ENCODE measurements around the gene MLXIPL. TPM values are rescaled to one million over a fixed set of nuclear protein-coding genes. Genes with fewer than 3 reads are reported as not detected.

MLXIPL gene
- polyA plus RNA-seq, 3 donors: 0.15 to 0.24 TPM; not detected in 1

DNA sequence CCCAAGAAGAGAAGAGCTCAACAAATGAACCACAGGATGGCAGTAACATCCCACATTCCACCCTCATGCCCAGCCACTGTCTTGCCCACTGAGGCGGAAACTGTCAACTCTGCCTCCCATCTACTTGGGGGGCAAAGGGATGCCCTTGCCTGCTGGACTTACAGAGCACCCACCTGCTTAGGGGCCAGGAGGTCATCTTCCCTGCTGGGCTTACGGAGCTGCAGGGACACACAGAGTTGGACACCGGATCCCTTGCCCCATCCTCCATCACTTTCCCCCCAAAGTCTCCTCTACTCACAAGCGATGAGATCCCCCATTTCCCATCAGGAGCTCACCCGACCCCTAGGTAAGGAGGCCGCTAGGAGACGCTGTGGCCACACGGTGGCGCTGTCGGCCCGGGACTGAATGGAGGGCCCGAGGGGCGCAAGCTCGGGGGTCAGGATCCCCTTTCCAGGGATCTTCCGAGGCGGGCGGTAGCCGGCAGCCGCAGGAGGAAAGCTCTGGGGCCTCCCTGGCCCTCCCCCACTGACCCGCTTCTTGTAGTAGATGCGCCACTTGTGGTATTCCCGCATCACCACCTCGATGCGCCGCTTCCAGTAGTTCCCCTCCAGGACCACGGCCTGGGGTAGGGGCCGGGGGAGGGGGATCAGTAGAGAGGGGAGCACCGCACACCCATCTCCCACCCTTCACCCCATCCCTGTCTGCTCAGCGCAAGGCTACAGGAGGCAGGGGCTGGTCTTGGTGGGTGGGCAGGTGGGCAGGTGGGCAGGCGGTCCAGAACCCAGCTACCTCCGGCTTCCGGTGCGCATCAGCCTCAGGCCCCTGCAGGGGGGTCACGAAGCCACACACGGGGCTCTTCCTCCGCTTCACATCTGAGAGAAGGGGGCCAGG, 17.3 kb downstream of the MLXIPL start:
- TF ChIP-seq, protein P1, sequence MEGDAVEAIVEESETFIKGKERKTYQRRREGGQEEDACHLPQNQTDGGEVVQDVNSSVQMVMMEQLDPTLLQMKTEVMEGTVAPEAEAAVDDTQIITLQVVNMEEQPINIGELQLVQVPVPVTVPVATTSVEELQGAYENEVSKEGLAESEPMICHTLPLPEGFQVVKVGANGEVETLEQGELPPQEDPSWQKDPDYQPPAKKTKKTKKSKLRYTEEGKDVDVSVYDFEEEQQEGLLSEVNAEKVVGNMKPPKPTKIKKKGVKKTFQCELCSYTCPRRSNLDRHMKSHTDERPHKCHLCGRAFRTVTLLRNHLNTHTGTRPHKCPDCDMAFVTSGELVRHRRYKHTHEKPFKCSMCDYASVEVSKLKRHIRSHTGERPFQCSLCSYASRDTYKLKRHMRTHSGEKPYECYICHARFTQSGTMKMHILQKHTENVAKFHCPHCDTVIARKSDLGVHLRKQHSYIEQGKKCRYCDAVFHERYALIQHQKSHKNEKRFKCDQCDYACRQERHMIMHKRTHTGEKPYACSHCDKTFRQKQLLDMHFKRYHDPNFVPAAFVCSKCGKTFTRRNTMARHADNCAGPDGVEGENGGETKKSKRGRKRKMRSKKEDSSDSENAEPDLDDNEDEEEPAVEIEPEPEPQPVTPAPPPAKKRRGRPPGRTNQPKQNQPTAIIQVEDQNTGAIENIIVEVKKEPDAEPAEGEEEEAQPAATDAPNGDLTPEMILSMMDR (IDR thresholded peaks at IDR 0.05): peak; percentile 99
- peaks cover 21% of the 10 kb centered on the region for H3K4me1 Mint-ChIP-seq
- peak overlapping the region in 1 of 3 experiments; percentile 40 for H3K4me3 ChIP-seq (replicated peaks in 1 of 3; ENCODE audit: low read depth in 2 of 3, low read length in 3 of 3)
- peak; percentile 37 to 51 (median 50) for DNase-seq
- peak overlapping the region; percentile 52 for H3K4me2 ChIP-seq (replicated peaks; ENCODE audit: extremely low read depth, low read length, poor library complexity, severe bottlenecking)
- peaks cover under 1 to 2% of the 10 kb centered on the region in 2 donors for H3K36me3 Mint-ChIP-seq
- H3K27me3 Mint-ChIP-seq (ENCODE audit: low read depth in 3 of 3): peaks cover 60 to 85% (median 78%) of the 10 kb centered on the region in 3 donors
- intact Hi-C loops (cut with micrococcal nuclease): loop anchor here (5.0 to 10.0 kb wide), 4 partner anchors 52 to 248 kb away; partner anchors contain the start of genes VPS37D (in 2 of the 2) and BCL7B (in 1 of the 2)
- H3K9me3 ChIP-seq (replicated peaks in 1 of 2; ENCODE audit: control insufficient read depth in 1 of 2, insufficient read depth in 1 of 2, low read length in 2 of 2): no peaks in the 10 kb centered on the region
- H3K79me2 ChIP-seq (ENCODE audit: insufficient read depth, low read length): no peaks in the 10 kb centered on the region
- no peaks in the 10 kb centered on the region for H3K36me3 ChIP-seq (replicated peaks in 1 of 2; ENCODE audit: control insufficient read depth in 1 of 2, insufficient read depth in 2 of 2, low read length in 2 of 2)
- H3K9me3 Mint-ChIP-seq: peaks cover 0 to 6% (median 2%) of the 10 kb centered on the region in 7 donors
- H3K27ac Mint-ChIP-seq: peak overlapping the region in 3 of 7 donors; percentile 11 to 72 (median 48)
- peak overlapping the region in 1 of 2 donors; percentile 81 for H3K4me3 Mint-ChIP-seq
- H3K9ac ChIP-seq (ENCODE audit: insufficient read depth, low read length, poor library complexity, severe bottlenecking): no peak overlapping the region
- H3K4me1 ChIP-seq (ENCODE audit: control insufficient read depth in 1 of 2, insufficient read depth in 2 of 2, low read length in 2 of 2): peaks cover 17 to 24% of the 10 kb centered on the region in 2 donors
- H2AFZ ChIP-seq (ENCODE audit: insufficient read depth, low read depth, low read length, poor library complexity, severe bottlenecking): no peak overlapping the region
- WGBS (ENCODE audit: insufficient coverage): 6% methylated on average over 24 of the region's 36 CpGs
- H3K27me3 ChIP-seq (ENCODE audit: control insufficient read depth in 2 of 2, insufficient read depth in 2 of 2, low read length in 2 of 2): peaks cover 0 to 57% of the 10 kb centered on the region in 2 donors
- no peaks in the 10 kb centered on the region for H4K20me1 ChIP-seq (ENCODE audit: insufficient read depth, low read length)
- no peak overlapping the region for H3K27ac ChIP-seq (ENCODE audit: low read depth in 1 of 2, low read length in 2 of 2)

DNA sequence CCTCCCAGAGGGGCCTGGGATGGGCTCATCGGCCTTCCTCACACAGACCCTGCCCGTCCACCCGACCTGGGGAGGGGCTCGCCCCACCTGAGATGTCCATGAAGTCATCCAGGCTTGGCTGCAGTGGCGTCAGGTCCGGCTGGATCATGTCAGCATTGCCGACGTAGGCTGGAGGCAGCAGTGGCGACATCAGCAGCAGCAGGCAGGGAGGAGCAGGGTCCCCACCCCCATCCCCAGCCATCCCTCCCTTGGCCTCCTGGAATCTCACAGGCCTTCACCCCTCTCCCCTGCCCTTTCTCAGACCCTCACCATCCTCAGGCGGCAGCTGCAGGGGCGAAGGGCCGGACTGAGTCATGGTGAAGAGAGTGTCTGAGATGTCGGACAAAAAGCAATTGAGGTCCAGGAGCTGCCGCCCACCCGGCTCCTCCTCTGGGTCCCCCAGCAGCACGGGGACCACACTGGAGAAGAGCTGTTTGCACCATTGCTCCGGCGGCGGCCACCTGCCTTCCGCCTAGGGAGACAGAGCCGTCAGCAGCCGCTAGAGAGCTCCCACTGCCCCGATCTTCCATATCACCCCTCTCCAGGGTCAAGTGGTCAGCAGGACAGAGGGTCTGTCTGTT, 18.6 kb downstream of the MLXIPL start:
- H3K9ac ChIP-seq (ENCODE audit: insufficient read depth, low read length, poor library complexity, severe bottlenecking): no peak overlapping the region
- peaks cover 35% of the 10 kb centered on the region for H3K4me1 Mint-ChIP-seq
- H3K27me3 Mint-ChIP-seq (ENCODE audit: low read depth in 3 of 3): peaks cover 57 to 76% (median 73%) of the 10 kb centered on the region in 3 donors
- H3K9me3 Mint-ChIP-seq: peaks cover 3 to 14% (median 6%) of the 10 kb centered on the region in 7 donors
- WGBS (ENCODE audit: insufficient coverage): 82% methylated on average over 23 of the region's 23 CpGs
- H3K4me1 ChIP-seq (ENCODE audit: control insufficient read depth in 1 of 2, insufficient read depth in 2 of 2, low read length in 2 of 2): peaks cover 29 to 38% of the 10 kb centered on the region in 2 donors
- no peak overlapping the region for H3K27ac Mint-ChIP-seq
- intact Hi-C loops (cut with micrococcal nuclease): loop anchor here (5.0 to 10.0 kb wide), 4 partner anchors 51 to 249 kb away; partner anchors contain the start of genes VPS37D (in 2 of the 2) and BCL7B (in 1 of the 2)
- TF ChIP-seq, protein P1 (IDR thresholded peaks at IDR 0.05): no peak
- no peak overlapping the region for H3K4me2 ChIP-seq (replicated peaks; ENCODE audit: extremely low read depth, low read length, poor library complexity, severe bottlenecking)
- peaks cover 0 to 4% of the 10 kb centered on the region in 2 donors for H3K9me3 ChIP-seq (replicated peaks in 1 of 2; ENCODE audit: control insufficient read depth in 1 of 2, insufficient read depth in 1 of 2, low read length in 2 of 2)
- no peak overlapping the region for H3K4me3 ChIP-seq (replicated peaks in 1 of 3; ENCODE audit: low read depth in 2 of 3, low read length in 3 of 3)
- H4K20me1 ChIP-seq (ENCODE audit: insufficient read depth, low read length): no peaks in the 10 kb centered on the region
- no peak for DNase-seq
- peaks cover 0 to 54% of the 10 kb centered on the region in 2 donors for H3K27me3 ChIP-seq (ENCODE audit: control insufficient read depth in 2 of 2, insufficient read depth in 2 of 2, low read length in 2 of 2)
- H2AFZ ChIP-seq (ENCODE audit: insufficient read depth, low read depth, low read length, poor library complexity, severe bottlenecking): no peak overlapping the region
- H3K79me2 ChIP-seq (ENCODE audit: insufficient read depth, low read length): no peaks in the 10 kb centered on the region
- no peak overlapping the region for H3K27ac ChIP-seq (ENCODE audit: low read depth in 1 of 2, low read length in 2 of 2)
- peak overlapping the region in 1 of 2 donors; percentile 42 for H3K4me3 Mint-ChIP-seq
- H3K36me3 Mint-ChIP-seq: peaks cover 5 to 9% of the 10 kb centered on the region in 2 donors
- no peaks in the 10 kb centered on the region for H3K36me3 ChIP-seq (replicated peaks in 1 of 2; ENCODE audit: control insufficient read depth in 1 of 2, insufficient read depth in 2 of 2, low read length in 2 of 2)

Measured in CD14-positive monocyte (primary cell).